GM10847 (cell line): ENCODE data around the gene ERN1.

ENCODE experiments used
- POLR2A ChIP-seq: IDR thresholded peaks from 2 replicates; pipeline ENCODE4 v1.6.1; 2011; ENCODE audit not compliant: insufficient read length; ENCODE audit errors: extremely low read depth

The ERN1 gene

GRCh38 chr17:64129765-64130558 lies at the start of gene ERN1:
TSS of gene ERN1 (minus strand) at chr17:64130144. CDS start at chr17:64130029, 115 bp downstream.
- TF ChIP-seq POLR2A: peak; percentile 99

GRCh38 chr17:64178011-64178825 lies 48.3 kb upstream of the ERN1 start:
- TF ChIP-seq POLR2A: no peak

GRCh38 chr17:64177311-64178010 lies 47.5 kb upstream of the ERN1 start:
- no peak for TF ChIP-seq POLR2A

GRCh38 chr17:64176556-64176955 lies 46.6 kb upstream of the ERN1 start:
- no peak for TF ChIP-seq POLR2A

GRCh38 chr17:64174686-64175456 lies 44.9 kb upstream of the ERN1 start:
- no peak for TF ChIP-seq POLR2A

- TF ChIP-seq POLR2A: no peak
Measured at GRCh38 chr17:64173646-64174045, 43.7 kb upstream of the ERN1 start.

- no peak for TF ChIP-seq POLR2A
Measured at GRCh38 chr17:64172510-64172909, 42.6 kb upstream of the ERN1 start.

GRCh38 chr17:64171041-64171440 lies 41.1 kb upstream of the ERN1 start:
- no peak for TF ChIP-seq POLR2A

- no peak for TF ChIP-seq POLR2A
Measured at GRCh38 chr17:64170286-64170685, 40.3 kb upstream of the ERN1 start.

GRCh38 chr17:64166876-64167275 lies 36.9 kb upstream of the ERN1 start:
- TF ChIP-seq POLR2A: no peak

GRCh38 chr17:64165347-64165746 lies 35.4 kb upstream of the ERN1 start:
- TF ChIP-seq POLR2A: no peak

- no peak for TF ChIP-seq POLR2A
Measured at GRCh38 chr17:64164596-64165285, 34.8 kb upstream of the ERN1 start.

- no peak for TF ChIP-seq POLR2A
Measured at GRCh38 chr17:64163468-64163867, 33.5 kb upstream of the ERN1 start.

GRCh38 chr17:64162554-64162953 lies 32.6 kb upstream of the ERN1 start:
- TF ChIP-seq POLR2A: no peak
